ENCODE results near the gene ARAP1.

The ARAP1 gene

GRCh38 chr11:72779495-72780128, 27.4 kb upstream of the ARAP1 start:
- DNase-seq, result no peak

GRCh38 chr11:72778535-72779494, 26.6 kb upstream of the ARAP1 start:
- DNase-seq, result no peak

- DNase-seq, result no peak
Observed at GRCh38 chr11:72777755-72778278, 25.6 kb upstream of the ARAP1 start.

GRCh38 chr11:72776844-72777754, 24.9 kb upstream of the ARAP1 start:
- no peak for DNase-seq

- DNase-seq, result no peak
Observed at GRCh38 chr11:72776117-72776843, 24.1 kb upstream of the ARAP1 start.

GRCh38 chr11:72775288-72776110, 23.3 kb upstream of the ARAP1 start:
- DNase-seq, result no peak

GRCh38 chr11:72774499-72774898, 22.3 kb upstream of the ARAP1 start:
- DNase-seq, result no peak

- no peak for DNase-seq
Observed at GRCh38 chr11:72773696-72774095, 21.5 kb upstream of the ARAP1 start.

GRCh38 chr11:72773291-72773690, 21.1 kb upstream of the ARAP1 start:
- peak; percentile 85 for DNase-seq

- no peak for DNase-seq
Observed at GRCh38 chr11:72772059-72772458, 19.9 kb upstream of the ARAP1 start.

GRCh38 chr11:72771507-72771906, 19.3 kb upstream of the ARAP1 start:
- no peak for DNase-seq

- DNase-seq, result no peak
Observed at GRCh38 chr11:72770799-72771198, 18.6 kb upstream of the ARAP1 start.

GRCh38 chr11:72769680-72770079, 17.5 kb upstream of the ARAP1 start:
- no peak for DNase-seq

- DNase-seq, result no peak
Observed at GRCh38 chr11:72768581-72768980, 16.4 kb upstream of the ARAP1 start.

- no peak for DNase-seq
Observed at GRCh38 chr11:72767203-72768062, 15.2 kb upstream of the ARAP1 start.

- DNase-seq, result no peak
Observed at GRCh38 chr11:72766152-72766902, 14.1 kb upstream of the ARAP1 start.

GRCh38 chr11:72764503-72764902, 12.3 kb upstream of the ARAP1 start:
- DNase-seq, result no peak

- no peak for DNase-seq
Observed at GRCh38 chr11:72763823-72764222, 11.6 kb upstream of the ARAP1 start.

GRCh38 chr11:72762641-72763304, 10.6 kb upstream of the ARAP1 start:
- DNase-seq, result no peak
